HCT116 (cell line): ENCODE results near the gene WWOX. TPM values are rescaled to one million over a fixed set of nuclear protein-coding genes. Genes with fewer than 3 reads are reported as not detected.

Source experiments
- ATAC-seq: fragments of 200-7000 bp; cut with Tn5 transposase; 2 replicates; pipeline ENCODE4 v1.9.1; 2020; ENCODE audit warnings: mild to moderate bottlenecking, moderate library complexity
- BruUV-seq: library from RNA; stranded (reverse); fragments of 400-500 nt; replicated peaks from 2 replicates; lab custom pipeline; 2021; lab: Mats Ljungman, UMichigan
- CTCF ChIA-PET: fragments of 300-600 bp; sonication (Branson Sonifier 250); formaldehyde crosslinking; loops from one replicate; lab custom pipeline; 2021; ENCODE audit warnings: antibody characterized with exemption; lab: Charles Lee
- POLR2A ChIA-PET: fragments of 300-600, 350-600 bp; sonication (Branson Sonifier 250); formaldehyde crosslinking; loops from one replicate; lab custom pipeline; 2021; ENCODE audit warnings: antibody characterized with exemption; lab: Charles Lee
- RAD21 ChIA-PET, 2 experiments: fragments of 300-600 bp; sonication (Branson Sonifier 250); formaldehyde crosslinking; loops; one replicate each; lab custom pipeline; 2023; ENCODE audit warnings: low total read pairs in 2 of 2; ENCODE audit not compliant: uncharacterized antibody in 2 of 2, unreplicated experiment in 2 of 2, low non-redundant PET in 1 of 2; lab: Charles Lee
- DNase-seq: peaks from one replicate; pipeline ENCODE4 v3.0.0-alpha.2; 2010; ENCODE audit warnings: low read depth, low spot score
- H2AFZ ChIP-seq: fragments of 200-600 bp; shearing (Covaris generic), sonication (generic); 2 replicates; pipeline ENCODE4 v1.6.1; 2017; ENCODE audit warnings: low read depth, mixed run types, mixed read lengths, antibody characterized with exemption, low read length; ENCODE audit not compliant: poor library complexity, severe bottlenecking
- H3K27ac ChIP-seq: 2 replicates; pipeline ENCODE4 v1.5.1; 2012; ENCODE audit warnings: low read depth, low read length
- H3K27me3 ChIP-seq: fragments of 200-600 bp; sonication (generic); 2 replicates; pipeline ENCODE4 v1.6.1; 2016; ENCODE audit warnings: mixed run types, low read length, mixed read lengths; ENCODE audit not compliant: insufficient read depth
- H3K36me3 ChIP-seq, 2 experiments: fragments of 200-500 bp in 1 of 2; fragments of 200-600 bp in 1 of 2; sonication (Bioruptor generic) in 1 of 2; sonication (generic) in 1 of 2; 2 replicates each; pipeline versions ENCODE4 v1.5.1 to v1.6.1; 2014 to 2016; ENCODE audit warnings: low read length in 2 of 2, inconsistent platforms in 1 of 2, mixed read lengths in 1 of 2, mixed run types in 1 of 2; ENCODE audit not compliant: insufficient read depth in 2 of 2, control insufficient read depth in 1 of 2
- H3K4me1 ChIP-seq, 2 experiments: fragments of 200-600 bp in 1 of 2; sonication (generic) in 1 of 2; 2 replicates each; pipeline versions ENCODE4 v1.5.1 to v1.6.1; 2012 to 2017; ENCODE audit warnings: low read length in 2 of 2, inconsistent platforms in 1 of 2, mild to moderate bottlenecking in 1 of 2, mixed read lengths in 1 of 2, mixed run types in 1 of 2, moderate library complexity in 1 of 2; ENCODE audit not compliant: insufficient read depth in 2 of 2, control insufficient read depth in 1 of 2
- H3K4me2 ChIP-seq: fragments of 200-600 bp; sonication (generic); 2 replicates; pipeline ENCODE4 v1.6.1; 2017; ENCODE audit warnings: mixed run types, low read length, mixed read lengths
- H3K4me3 ChIP-seq, 2 experiments: fragments of 200-600 bp in 1 of 2; sonication (generic) in 1 of 2; replicated peaks in 1 of 2; 2 replicates each; pipeline ENCODE4 v1.5.1; 2011 to 2016; ENCODE audit warnings: low read length in 2 of 2, control low read depth in 1 of 2, low read depth in 1 of 2, mild to moderate bottlenecking in 1 of 2, mixed read lengths in 1 of 2, mixed run types in 1 of 2
- H3K79me2 ChIP-seq: fragments of 200-600 bp; sonication (generic); 2 replicates; pipeline ENCODE4 v1.6.1; 2017; ENCODE audit warnings: mild to moderate bottlenecking, mixed run types, low read length, moderate library complexity, mixed read lengths; ENCODE audit not compliant: insufficient read depth
- H3K9ac ChIP-seq: fragments of 200-600 bp; sonication (generic); 2 replicates; pipeline ENCODE4 v1.6.1; 2016; ENCODE audit warnings: low read length, mixed read lengths
- H3K9me2 ChIP-seq: fragments of 200-600 bp; sonication (generic), shearing (Covaris generic); 2 replicates; pipeline ENCODE4 v1.6.1; 2017; ENCODE audit warnings: mixed run types, mild to moderate bottlenecking, moderate library complexity; ENCODE audit not compliant: insufficient read depth
- H3K9me3 ChIP-seq, 2 experiments: fragments of 200-500 bp in 1 of 2; fragments of 200-600 bp in 1 of 2; sonication (Bioruptor generic) in 1 of 2; sonication (generic) in 1 of 2; 2 replicates each; pipeline ENCODE4 v1.6.1; 2014 to 2017; ENCODE audit warnings: low read length in 2 of 2, mixed read lengths in 2 of 2, inconsistent platforms in 1 of 2, low read depth in 1 of 2, mild to moderate bottlenecking in 1 of 2, mixed run types in 1 of 2, moderate library complexity in 1 of 2; ENCODE audit not compliant: control insufficient read depth in 1 of 2, insufficient read depth in 1 of 2
- H4K20me1 ChIP-seq: fragments of 200-600 bp; sonication (generic), shearing (Covaris generic); 2 replicates; pipeline ENCODE4 v1.6.1; 2017; ENCODE audit warnings: mixed run types, mild to moderate bottlenecking, moderate library complexity; ENCODE audit not compliant: insufficient read depth
- EZH2 ChIP-seq: fragments of 200-600 bp; sonication (generic); IDR thresholded peaks from 2 replicates; pipeline ENCODE4 v1.6.1; 2017; ENCODE audit warnings: antibody characterized with exemption, mixed run types
- JUND ChIP-seq: IDR thresholded peaks from 2 replicates; pipeline ENCODE4 v1.6.1; 2012
- POLR2AphosphoS5 ChIP-seq: IDR thresholded peaks from 2 replicates; pipeline ENCODE4 v1.6.1; 2011; ENCODE audit warnings: mild to moderate bottlenecking, low read depth, low read length, moderate library complexity
- SRF ChIP-seq: IDR thresholded peaks from 2 replicates; pipeline ENCODE4 v1.6.1; 2012; ENCODE audit warnings: low read depth
- ZFX ChIP-seq: fragments of 450-650 bp; IDR thresholded peaks from 2 replicates; pipeline ENCODE4 v1.6.1; 2017
- intact Hi-C: fragments of 100-400 bp; cut with micrococcal nuclease; formaldehyde crosslinking; loops from 2 replicates; pipeline ENCODE4 v1.10.0; 2022
- total RNA-seq: library from RNA; stranded (reverse); gene quantifications from one replicate; pipeline ENCODE4 v1.2.1, GENCODE V29; 2021; ENCODE audit not compliant: unreplicated experiment
- TF ChIP-seq, protein P1 (sequence below): IDR thresholded peaks from 2 replicates; pipeline ENCODE4 v1.6.1; 2011; ENCODE audit warnings: mild to moderate bottlenecking, low read length, moderate library complexity; ENCODE audit not compliant: insufficient replicate concordance; ENCODE audit errors: extremely low read depth
- TF ChIP-seq, protein P2 (sequence below), 3 experiments: fragments of 200-600 bp in 1 of 3; sonication (generic) in 1 of 3; IDR thresholded peaks in 2 of 3; conservative IDR thresholded peaks in 1 of 3; 2 replicates each; pipeline ENCODE4 v1.5.1; 2012 to 2017; ENCODE audit warnings: low read depth in 2 of 3, low read length in 2 of 3, antibody characterized with exemption in 1 of 3, borderline replicate concordance in 1 of 3, control low read depth in 1 of 3, mild to moderate bottlenecking in 1 of 3, mixed read lengths in 1 of 3, mixed run types in 1 of 3, moderate library complexity in 1 of 3; ENCODE audit not compliant: insufficient read depth in 1 of 3

WWOX gene
- total RNA-seq, 1 experiment from 2014 or later, result 13.7 TPM

DNA sequence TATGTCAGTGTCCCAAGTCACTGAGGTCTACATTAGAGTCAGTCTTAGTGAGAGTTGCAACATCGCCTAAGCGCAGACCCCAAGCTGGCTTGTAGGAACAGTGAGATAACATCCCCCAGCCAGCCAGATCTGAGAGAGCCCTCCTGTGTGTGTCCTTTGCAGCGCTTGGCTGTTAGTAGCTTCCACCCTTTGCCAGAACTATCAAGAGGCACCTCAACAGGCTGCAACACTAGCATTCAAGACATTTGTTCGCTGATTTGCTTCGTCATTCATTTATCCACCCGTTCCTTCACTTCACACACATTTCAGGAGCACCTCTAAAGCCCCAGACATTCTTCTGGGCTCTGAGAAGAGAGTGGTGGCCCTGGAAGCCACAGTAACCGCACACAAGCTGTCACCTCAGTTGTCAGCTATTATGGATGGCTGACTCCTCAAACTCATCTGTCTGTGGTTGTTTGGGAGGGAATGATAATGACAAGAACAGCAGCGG, 289.6 kb downstream of the WWOX start:
- DNase-seq (no peak), ATAC-seq (no peak)
- Histone ChIP-seq H2AFZ (no peak overlapping the region), H3K79me2 (no peaks in the 10 kb centered on the region), H3K36me3 (no peaks in the 10 kb centered on the region), H3K4me3 (no peak overlapping the region), H3K27ac (no peak overlapping the region), H3K4me1 (no peaks in the 10 kb centered on the region), H3K27me3 (no peaks in the 10 kb centered on the region), H3K4me2 (no peak overlapping the region), H3K9me2 (no peaks in the 10 kb centered on the region), H3K9ac (no peak overlapping the region), H4K20me1 (no peaks in the 10 kb centered on the region), H3K9me3 (no peaks in the 10 kb centered on the region)
- RAD21 ChIA-PET, result no interaction called here
- no peak for TF ChIP-seq EZH2
- TF ChIP-seq, protein P1, sequence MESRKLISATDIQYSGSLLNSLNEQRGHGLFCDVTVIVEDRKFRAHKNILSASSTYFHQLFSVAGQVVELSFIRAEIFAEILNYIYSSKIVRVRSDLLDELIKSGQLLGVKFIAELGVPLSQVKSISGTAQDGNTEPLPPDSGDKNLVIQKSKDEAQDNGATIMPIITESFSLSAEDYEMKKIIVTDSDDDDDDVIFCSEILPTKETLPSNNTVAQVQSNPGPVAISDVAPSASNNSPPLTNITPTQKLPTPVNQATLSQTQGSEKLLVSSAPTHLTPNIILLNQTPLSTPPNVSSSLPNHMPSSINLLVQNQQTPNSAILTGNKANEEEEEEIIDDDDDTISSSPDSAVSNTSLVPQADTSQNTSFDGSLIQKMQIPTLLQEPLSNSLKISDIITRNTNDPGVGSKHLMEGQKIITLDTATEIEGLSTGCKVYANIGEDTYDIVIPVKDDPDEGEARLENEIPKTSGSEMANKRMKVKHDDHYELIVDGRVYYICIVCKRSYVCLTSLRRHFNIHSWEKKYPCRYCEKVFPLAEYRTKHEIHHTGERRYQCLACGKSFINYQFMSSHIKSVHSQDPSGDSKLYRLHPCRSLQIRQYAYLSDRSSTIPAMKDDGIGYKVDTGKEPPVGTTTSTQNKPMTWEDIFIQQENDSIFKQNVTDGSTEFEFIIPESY, result no peak
- TF ChIP-seq SRF, result no peak
- no peak for TF ChIP-seq POLR2AphosphoS5
- TF ChIP-seq JUND, result no peak
- TF ChIP-seq, protein P2, sequence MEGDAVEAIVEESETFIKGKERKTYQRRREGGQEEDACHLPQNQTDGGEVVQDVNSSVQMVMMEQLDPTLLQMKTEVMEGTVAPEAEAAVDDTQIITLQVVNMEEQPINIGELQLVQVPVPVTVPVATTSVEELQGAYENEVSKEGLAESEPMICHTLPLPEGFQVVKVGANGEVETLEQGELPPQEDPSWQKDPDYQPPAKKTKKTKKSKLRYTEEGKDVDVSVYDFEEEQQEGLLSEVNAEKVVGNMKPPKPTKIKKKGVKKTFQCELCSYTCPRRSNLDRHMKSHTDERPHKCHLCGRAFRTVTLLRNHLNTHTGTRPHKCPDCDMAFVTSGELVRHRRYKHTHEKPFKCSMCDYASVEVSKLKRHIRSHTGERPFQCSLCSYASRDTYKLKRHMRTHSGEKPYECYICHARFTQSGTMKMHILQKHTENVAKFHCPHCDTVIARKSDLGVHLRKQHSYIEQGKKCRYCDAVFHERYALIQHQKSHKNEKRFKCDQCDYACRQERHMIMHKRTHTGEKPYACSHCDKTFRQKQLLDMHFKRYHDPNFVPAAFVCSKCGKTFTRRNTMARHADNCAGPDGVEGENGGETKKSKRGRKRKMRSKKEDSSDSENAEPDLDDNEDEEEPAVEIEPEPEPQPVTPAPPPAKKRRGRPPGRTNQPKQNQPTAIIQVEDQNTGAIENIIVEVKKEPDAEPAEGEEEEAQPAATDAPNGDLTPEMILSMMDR (IDR thresholded peaks at IDR 0.05 in 2 of 3, conservative IDR thresholded peaks at IDR 0.05 in 1 of 3; ENCODE audit: borderline replicate concordance in 1 of 3, insufficient read depth in 1 of 3, low read depth in 2 of 3, low read length in 2 of 3), result no peak
- TF ChIP-seq ZFX, result no peak
- CTCF ChIA-PET, result no interaction called here
- no TSS peak for BruUV-seq
- intact Hi-C loops, result no loop called here
- POLR2A ChIA-PET, result no interaction called here
